Measurements from ENCODE around the gene CCR6. TPM values are rescaled to one million over a fixed set of nuclear protein-coding genes. Genes with fewer than 3 reads are reported as not detected.
"Not testable (repeated sequence)": the region's sequence is repeated elsewhere in the genome, so short reads cannot be mapped to it uniquely, and the experiment has no call there.

CCR6 gene
- not detected for polyA plus RNA-seq (ENCODE audit: insufficient read length)

DNA sequence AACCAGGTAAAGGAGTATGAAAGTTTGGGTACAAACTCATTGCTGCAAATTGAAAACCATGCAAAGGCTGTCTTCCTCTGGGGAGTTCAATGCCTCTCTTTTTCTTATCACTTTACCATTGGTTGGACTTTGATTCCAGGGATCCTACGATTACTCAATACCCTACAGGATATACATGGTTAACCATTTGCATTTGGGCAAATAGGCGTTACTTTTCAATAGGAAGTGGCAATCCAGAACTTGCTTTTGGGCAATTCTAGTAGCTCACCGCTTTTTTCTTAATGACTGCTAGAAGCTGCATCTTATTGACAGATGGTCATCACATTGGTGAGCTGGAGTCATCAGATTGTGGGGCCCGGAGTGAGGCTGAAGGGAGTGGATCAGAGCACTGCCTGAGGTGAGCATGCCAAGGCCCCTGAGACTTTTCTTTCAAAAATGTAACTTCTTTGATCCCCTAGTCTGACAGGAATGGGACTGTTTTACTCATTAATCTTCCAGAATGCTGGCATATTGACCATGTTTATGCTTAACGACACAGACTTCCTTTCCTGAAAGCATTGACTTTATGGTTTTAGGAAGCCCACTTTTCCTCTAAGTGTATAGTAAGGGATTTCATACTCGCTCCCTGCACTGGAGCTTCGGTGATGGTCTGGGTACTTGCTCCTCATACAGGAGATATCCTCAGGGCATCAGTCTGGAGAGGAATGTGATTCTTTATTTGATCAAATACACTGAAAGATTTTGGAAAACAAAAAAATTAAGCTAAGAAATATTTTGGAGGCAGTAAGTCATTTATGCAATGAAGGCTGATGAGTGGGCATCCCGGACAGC is at the start of gene CCR6:
Gene CCR6, plus strand, starts transcription at position 270 of the 831 bp plus-strand sequence. CDS start 13,039 bp downstream, outside the sequence.
- no peak for DNase-seq

DNA sequence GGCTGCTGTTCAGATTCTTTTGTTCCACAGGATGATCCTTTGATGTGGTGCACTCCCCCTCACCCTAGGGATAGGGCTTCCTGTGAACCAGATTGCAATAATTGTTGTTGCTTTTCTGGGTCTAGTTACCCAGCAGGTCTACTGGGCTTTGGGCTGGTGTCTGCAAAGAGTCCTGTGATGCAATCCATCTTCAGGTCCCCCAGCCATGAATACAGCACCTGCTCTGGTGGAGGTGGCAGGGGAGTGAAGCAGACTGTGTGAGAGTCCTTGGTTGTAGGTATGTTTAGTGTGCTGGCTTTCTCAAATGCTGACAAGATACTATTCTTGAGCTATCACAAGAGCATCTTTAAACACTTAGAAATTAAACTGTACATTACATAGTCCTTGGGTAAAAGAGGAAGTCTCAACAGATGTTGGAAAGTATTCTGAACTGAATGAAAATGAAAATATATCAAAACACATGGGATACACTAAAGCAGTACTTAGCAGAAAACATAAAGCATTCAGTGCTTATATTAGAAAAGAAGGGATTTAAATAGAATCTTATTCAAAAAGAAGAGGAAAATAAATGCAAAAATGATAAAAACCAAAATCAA is 49.1 kb upstream of the CCR6 start:
- no peak for DNase-seq

DNA sequence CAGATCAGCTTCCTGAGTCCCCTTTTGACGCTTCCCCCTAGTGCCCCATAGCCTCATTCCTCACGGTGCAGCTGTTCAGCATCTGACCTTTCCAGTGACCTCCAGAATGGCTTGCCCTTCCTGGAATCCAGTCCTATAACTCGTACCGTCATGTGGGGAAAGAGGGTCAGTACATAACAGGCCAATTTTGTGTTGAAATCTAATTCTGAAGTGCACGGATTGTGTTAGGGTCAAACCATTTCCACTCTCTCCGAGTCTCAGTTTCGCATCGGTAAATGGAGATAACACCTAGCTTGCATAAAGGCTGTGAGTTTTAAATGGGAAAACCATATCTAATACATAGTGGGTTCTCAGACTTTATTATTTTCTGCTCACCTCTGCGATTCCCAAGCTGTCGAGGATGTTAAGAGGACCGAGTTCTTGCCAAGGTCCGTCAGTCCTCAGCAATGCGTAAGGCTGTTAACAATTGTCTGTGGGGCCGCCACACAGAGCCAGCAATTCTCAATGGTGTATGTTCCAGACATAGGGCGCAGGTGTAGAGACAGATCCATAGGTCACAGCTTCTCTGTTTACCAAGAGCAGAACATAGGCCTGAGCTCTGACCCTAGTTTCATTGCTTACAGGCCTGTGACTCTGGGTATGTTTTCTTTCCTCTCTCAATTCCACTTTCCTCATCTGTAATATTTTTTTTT is 45.5 kb upstream of the CCR6 start:
- no peak for DNase-seq

DNA sequence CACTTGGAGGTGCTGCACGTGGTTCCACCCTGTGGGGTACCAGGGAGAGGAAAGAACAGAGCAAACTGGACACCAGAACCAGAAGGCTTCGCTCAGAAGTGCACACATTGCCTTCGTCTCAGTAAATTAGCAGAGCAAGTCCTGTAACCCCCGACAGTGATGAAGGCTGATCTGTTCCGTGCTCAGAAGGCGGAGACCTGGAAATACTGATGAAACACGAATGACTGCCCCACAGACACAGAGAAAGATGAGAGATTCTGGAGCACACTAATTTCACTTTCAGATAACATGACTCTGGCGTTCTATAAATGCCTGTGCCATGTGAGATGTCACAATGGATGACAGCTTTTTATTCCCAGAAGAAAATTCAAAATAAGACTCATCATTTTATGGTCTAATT is 44.2 kb upstream of the CCR6 start:
- no peak for DNase-seq

DNA sequence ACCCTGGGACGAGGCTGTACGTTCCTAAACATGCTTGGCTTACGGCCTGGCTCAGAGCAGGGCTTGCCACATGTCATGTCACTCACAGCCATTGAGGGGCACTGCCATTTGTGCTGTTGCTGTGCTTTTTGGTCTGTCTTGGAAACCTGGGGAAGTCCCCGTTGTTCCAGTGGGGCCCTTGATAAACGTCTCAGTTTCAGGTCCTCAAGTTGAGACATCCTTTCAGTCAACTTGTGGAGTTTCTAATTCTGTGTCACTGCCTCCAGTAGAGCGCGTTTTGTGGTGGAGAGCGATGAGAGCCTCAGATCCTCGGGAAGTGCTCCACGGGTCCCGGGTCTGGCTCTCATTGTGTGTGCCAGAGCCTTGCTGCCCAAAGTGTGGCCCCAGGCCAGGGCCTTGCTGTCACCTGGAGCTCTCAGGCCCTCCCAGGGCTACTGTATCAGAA is 43.0 kb upstream of the CCR6 start:
- no peak for DNase-seq

DNA sequence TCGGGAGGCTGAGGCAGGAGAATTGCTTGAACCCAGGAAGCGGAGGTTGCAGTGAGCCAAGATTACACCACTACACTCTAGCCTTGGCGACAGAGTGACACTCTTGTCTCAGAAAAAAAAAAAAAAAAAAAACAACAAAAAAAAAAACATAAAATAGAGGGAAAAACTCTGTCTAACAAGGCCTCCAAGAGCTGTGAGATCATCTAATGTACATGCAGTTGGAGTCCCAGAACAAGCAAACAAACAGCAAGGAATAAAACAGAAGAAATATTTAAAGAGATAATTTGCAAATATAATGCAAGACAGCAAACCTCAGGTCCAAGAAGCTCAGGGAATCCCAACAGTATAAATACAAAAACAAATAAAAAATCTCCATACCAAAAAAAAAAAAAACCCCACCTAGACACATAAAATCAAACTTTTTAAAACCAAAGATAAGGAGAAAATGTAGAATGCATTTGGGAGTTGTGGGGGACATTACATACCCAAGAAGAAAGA is 35.0 kb upstream of the CCR6 start:
- DNase-seq = no peak

DNA sequence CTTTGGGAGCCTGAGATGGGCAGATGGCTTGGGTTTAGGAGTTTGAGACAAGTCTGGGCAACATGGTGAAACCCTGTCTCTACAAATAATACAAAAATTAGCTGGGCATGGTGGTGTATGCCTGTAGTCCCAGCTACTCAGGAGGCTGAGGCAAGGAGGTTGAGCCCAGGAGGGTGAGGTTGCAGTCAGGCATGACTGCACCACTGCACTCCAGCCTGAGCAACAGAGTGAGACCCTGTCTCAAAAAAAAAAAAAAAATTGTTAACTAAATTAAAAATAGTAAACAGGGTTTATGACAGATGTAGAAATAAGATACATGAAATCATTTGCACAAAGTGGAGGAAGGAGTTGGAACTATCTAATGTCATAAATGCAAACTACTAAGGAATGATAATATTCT is 34.2 kb upstream of the CCR6 start:
- DNase-seq = not testable (repeated sequence)

DNA sequence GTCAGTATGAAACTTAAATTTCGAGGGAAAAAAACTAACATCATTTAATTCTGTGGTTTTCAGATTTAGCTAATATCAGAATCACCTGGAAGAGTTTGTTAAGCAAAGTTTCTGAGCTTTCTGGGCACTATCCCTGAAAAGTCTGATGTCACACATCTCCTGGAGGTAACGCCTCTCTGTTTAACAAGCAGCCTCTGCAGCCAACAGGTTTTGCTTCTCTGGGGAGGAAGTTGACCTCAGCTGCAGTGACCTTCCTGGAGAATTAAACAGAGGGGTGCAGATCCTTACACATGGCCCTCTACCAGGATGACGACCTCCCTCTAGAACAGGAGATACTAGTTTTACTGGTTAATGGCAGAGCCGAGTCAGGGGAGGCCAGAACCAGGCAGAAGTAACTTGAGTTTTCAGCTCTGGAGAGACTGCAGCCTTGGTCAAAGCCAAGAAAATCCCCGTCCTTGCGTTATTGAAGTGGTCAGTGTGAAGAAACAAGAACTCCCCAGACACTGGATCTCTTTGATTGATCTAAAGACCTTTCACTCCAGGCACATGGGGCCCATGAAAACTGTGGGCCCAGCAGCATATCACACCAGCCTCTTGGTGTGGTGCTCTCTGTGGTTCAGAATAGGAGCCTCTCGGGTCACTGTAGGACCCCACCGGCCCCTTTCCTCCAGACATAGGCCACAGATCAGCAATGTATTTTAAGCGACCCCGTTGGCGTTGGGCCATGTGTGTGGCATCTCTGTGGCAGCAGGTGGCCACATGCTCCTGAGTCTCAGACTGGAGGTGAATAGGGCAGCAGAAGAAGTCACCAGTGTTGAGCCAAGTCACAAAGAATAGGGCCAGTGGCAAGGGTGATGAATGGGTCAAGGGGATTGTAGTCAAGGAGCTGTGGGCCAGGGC is 33.4 kb upstream of the CCR6 start:
- DNase-seq = no peak

DNA sequence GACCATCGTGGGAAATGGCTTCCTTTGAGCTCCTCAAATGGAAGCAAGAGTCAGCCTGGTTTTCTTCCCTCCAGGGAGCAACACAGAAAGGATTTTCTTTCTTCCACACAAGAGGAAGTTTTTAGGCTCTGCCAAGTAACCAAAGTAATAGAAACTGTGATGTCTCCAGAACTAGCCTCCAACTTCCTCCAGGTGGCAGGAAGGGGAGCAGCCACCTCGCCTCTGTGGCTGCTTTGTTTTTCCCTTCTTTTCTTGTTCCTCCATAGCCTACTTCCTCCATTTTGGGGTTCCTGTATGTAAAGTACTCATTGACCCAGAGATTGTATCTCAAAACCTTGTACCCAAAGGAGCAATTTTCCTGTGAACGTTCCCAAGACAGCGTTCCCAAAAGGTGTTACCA is 32.7 kb upstream of the CCR6 start:
- DNase-seq = no peak

DNA sequence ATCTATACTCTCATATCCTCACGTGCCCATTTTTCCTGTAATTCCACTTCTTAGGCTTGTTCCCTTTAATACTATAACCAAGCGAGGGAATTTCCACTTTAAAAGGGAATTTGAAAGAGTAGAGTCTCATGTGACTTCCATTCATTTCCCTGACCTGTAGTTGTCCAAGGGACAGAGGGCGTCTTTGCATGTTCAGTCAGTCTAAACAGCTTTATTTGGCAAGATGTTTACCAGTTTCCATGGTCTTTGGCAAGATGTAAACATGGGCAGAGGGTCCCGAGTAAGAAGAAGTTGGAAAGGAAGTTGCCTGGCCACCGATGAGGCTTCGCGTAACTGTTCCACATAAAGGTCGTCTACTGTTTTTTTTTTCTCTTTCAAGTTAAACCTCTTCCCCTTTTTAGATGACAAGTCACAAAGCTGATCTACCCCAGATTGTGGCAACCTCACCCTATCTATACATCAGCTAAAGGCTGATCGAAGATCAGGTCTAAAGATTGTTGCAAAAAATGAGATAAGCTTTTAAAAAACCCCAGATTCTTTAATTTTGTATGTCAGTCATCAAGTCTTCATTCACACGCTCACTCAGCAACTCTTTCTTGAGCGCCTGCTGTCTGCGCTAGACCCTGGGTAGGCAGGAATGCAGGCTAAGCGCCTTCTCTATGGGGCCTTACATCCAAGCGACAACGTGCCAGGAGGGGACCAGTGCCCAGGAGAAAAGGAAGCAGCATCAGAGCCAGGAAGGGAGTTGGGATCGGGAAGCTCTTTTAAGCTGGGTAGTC is 31.7 kb upstream of the CCR6 start:
- no peak for DNase-seq

DNA sequence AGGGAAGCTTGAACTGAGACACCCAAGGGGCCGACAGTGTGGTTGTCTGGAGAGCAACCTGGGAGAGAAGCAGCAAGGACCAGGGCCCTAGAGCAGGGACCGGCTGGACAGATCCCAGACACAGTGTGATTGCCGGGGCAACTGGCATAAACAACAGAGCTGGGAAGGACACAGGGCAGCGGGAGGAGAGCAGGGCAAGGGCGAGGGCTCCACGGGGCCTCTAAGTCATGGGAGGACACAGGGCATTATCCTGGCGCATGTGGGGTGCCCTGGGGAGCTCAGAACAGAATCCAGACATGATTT is 31.1 kb upstream of the CCR6 start:
- DNase-seq = no peak

DNA sequence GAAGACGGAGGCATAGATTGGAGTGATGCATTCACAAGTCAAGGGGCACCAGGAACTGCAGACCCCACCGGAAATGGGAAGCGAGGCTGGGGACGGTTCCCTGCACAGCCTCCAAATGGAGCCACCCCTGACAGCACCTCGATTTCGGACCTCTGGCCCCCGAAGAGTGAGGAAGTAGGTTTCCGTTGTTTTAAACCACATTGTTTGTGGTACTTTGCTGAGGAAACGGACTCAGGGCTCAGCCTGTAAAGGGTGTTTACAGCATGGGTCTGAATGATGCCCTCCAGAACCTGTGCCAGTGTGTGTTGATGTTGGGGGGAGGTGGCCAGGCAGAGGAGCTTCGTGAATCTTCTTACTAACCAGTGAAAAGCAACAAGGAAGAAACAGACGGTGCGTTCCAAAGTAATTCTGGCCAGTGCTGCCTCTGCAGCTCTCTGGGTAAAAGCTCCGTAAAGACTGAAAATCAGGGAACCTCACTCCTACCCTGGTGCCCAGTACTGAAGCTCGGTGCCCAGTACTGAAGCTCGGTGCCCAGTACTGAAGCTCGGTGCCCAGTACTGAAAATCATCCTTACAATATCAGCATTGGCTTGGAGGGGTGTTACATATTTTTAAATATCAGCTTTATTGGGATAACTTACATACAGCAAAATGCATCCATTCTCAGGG is 30.1 kb upstream of the CCR6 start:
- DNase-seq = no peak

DNA sequence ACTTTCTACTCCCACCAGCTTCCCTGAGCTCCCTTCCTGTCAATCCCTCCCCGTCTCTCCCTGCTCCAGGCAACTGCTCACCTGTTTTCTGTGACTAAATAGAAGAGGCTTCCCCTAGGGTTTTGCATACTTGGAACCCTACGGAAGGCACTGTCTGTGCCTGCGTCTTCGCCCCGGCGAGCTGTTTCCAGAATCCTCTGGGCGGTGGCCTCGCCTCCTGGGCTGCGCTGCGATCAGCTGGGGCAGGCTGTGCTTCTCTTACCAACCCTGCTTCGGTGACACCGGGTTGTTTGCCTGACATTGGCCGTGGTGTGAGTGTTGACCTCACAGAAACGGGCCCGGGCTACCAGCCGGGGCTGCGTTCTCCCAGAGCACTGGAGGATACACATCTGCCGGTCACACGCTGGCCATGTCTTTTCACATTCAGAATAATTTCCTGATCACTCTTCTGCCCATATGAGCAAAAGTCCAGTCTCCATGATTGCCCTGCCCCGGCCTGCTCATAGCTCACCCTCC is 29.4 kb upstream of the CCR6 start:
- no peak for DNase-seq

DNA sequence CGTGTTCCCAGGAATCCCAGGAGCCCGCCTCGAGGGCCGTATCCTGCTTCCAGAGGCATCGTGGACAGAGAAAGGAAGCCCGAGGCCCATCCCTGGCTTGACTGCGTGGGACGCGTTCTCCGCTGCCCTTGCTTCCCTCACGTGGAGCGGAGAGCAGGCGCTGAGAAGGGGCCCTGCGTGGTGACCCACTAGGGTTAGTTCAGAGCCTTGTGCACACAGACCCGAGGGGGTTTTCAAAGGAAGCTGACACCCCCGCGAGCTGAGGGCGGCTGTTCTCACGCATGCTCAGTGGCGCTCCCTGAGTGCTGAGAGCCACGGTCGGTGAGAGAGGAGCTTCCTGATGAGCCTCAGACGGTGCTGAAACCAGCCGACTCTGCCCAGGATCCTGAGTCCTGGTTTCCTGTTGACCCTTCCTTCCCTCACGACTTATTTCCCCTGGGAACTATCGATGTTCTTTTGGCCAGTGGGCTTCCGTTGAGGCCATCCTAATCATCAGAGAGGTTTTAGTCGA is 28.9 kb upstream of the CCR6 start:
- DNase-seq = no peak

DNA sequence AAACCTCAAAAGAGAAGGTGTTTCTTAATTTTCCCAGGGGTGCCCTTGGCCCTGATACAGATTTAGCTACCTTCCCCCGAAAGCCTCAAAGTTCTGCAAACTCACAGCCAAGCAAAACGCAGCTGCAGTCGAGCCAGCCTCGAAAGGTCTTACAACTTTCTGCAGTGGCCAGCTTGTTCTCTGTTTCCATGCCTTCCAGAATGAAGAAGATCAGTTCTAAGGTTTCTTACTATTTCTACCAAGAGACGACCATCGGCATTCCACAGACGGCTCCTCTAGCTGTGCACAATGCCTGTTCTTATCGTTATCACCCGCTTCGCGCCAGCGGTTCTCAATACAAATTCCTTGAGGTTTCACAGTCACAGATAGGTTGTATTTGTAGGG is 28.5 kb upstream of the CCR6 start:
- DNase-seq = no peak

DNA sequence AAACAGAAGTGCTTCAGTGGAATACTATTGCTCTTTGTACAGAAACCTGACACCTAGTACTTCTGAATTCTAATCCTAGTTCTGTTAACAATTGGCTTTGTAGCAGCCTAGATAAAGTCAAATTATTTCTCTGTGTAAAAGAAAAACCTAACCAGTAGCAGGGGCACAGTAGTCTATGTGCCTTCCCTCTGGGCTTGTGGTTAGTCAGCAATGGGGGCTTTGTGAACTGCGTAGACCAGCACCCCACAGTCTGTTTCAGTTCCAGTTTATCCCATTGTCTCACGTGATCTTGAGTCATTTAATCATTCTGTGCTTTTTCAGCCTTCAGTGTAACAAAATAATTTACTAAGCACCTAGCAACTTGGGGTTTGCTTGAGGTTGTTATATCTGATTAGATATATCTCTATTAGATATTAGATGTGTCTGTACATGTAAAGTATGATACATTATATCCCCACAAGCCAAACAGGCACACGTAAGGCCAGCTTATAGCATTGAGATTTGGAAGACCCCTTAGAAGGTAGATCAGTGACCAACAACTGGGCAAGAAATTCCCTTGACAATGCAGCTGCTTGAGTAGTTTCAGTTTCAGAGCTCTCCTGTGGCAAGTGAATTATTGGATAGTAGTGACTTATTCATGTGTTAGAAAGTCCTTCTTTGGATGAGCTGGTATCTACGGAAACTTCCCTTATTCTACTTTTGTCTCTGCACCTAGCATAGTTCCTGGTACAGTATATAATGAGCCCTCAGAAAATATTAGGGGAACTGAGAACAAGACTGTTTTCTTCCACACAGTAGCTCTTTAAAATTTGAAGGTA is 27.9 kb upstream of the CCR6 start:
- no peak for DNase-seq

DNA sequence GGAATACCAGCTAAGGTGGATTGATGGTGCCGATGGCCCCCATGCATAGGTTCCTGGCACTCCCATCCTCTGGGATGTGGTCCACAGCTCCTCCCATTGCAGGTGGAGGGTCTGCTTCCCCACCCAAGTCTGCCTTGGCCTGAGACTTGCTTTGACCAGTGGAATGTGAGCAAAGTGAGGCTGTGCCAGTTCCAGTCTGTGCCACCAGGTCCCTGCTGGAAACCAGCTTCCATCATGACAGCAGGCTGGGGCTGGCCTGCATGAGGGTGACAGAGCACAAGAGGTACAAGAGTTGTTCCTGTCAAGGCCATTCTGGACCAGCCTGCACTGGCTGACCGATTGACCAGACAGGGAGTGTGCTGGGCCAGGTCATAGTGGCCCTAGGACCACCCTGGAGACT is 27.0 kb upstream of the CCR6 start:
- DNase-seq = no peak

DNA sequence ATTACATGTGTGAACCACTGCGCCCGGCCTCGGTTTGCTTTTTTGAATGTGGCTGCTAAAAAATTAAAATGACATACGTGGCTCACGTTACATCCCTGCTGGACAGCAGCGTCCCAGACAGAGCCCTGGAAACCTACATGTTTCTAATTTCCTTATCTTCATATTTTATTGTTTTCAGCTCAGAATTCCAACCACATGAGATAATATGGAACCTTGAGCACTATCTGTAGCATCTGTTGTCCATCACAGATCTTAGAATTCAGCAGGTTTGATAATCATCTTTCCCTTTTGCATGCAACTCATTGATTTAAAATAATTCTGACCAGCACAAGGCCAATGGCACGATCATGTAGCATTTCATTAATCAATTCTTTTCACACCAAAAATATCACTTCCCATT is 25.9 kb upstream of the CCR6 start:
- DNase-seq = no peak

DNA sequence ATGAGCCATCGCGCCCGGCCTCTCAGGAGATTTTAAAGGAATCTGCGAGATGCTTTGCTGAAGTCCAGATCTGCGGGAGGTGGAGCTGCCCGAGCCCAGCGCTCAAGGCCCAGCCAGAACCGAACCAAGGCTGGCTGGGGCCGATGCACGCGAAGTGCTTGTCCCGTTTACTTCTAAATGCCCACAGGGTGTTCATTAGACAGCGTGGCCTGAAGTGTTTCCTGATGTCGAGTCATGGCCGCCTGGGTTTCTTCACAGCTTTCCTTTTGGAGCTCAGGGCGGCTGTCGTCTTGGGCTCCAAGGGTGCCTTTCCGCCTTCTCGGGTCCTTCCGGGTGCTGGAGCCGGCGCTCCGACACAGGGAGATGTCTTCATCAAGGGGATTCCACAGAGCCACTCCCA is 25.1 kb upstream of the CCR6 start:
- no peak for DNase-seq

DNA sequence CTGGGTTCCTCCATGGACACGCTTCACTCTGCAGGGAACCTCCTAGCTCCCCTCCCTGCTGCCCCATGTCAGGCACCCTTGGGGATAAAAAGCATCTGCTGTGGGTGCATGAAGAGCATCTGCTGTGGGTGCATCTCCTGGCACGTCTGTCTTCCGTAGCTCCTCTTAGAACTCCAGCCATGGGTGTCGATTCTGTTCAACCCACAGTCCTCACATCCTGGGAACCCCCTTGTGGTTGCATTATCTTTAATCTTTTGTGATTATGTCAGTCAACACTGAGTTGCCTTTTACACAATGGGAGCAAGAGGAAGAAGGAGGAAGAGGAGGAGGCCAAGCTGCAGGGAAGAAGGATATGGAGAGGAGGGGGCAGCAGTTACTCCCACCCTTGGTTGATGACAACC is 24.1 kb upstream of the CCR6 start:
- DNase-seq = no peak
